Activated CD8-positive, alpha-beta memory T cell treated with anti-CD3 and anti-CD28 coated beads, Interleukin-2, amount 50 U/mL, for 24 hours (primary cell): ENCODE data around the gene KRTAP10-2.

Experiments
- DNase-seq: peaks from one replicate; pipeline ENCODE4 v3.0.0-alpha.2; 2020; ENCODE audit errors: extremely low read depth

KRTAP10-2 gene

DNA sequence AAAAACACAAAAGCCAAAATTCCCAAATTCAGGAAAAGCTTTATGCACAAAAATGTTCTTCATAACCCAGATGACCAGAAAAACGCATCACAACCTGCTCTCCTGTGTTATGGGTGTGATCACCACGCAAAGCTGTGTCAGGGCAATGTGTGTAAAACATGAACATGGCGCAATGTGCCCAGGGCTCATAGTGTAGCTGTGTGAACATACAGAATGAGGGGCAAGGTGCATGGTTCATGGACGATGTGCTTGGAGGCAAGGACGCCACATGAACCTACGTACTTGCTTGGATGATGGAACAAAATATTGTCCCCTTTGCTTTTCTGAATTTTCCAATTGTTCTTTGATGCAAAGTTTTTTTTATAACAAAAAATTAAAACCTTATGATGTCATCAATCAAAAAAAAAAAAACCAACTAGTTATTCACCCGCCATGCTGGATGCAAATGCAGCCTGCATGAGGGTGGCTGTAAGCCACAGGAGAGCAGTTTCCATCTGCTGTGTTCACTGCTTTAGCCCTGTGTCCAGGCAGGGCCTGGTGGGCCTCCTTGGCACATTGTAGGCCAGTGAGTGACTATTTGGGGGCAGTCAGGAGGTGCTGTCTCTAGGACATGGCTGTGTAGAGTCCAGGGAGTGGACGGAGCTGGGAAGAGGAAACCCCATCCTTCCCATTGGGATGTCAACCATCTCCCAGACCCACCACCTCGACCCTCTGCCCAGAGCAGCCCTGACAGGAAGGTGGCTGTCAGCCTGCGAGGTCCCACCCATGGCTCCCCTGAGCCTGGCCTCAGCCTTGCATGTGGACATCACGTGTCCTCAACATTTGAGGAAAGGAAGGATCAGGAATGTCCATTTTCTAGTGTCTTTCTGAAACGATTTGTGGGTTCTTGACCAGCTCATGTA is 25.0 kb downstream of the KRTAP10-2 start:
- no peak for DNase-seq

DNA sequence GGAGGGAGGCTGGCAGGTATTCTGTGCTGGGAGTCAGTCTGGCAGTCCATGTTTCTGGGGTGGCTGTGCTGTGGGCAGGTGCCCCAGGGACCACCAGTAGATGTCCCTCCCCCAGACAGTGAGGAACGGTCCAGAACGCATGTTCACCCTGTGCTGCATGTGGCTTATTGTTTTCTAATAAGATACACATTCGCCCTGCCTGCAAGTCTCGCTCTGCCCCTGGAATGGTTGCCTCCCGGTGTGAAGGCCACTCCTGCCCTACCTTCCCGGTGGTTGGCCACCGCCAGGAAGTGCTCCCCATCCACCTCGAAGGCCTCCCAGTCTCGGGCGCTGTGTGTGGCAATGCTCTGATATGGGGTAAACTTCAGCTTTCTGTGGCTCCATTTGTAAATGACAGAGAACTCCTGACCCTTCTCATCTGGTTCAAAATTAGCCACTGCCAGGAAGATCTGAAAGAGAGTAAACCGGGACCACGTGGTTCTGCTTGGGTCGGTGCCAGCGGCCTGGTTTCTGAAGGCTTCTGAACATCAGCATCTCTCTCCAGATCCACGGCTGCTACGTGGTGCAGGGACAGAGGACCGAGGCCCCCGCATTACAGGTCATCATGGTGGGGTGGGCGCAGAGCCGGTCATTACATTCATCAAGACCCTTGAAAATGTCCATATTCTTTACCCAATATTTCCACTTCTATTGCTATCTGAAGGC is 25.8 kb downstream of the KRTAP10-2 start:
- DNase-seq = no peak

GRCh38 chr21:44524414-44525371 is 26.6 kb downstream of the KRTAP10-2 start:
- no peak for DNase-seq

- DNase-seq = no peak
Observed at GRCh38 chr21:44523567-44524413, 27.5 kb downstream of the KRTAP10-2 start.

GRCh38 chr21:44522753-44523204 is 28.5 kb downstream of the KRTAP10-2 start:
- DNase-seq = no peak

GRCh38 chr21:44521928-44522752 is 29.2 kb downstream of the KRTAP10-2 start:
- no peak for DNase-seq

DNA sequence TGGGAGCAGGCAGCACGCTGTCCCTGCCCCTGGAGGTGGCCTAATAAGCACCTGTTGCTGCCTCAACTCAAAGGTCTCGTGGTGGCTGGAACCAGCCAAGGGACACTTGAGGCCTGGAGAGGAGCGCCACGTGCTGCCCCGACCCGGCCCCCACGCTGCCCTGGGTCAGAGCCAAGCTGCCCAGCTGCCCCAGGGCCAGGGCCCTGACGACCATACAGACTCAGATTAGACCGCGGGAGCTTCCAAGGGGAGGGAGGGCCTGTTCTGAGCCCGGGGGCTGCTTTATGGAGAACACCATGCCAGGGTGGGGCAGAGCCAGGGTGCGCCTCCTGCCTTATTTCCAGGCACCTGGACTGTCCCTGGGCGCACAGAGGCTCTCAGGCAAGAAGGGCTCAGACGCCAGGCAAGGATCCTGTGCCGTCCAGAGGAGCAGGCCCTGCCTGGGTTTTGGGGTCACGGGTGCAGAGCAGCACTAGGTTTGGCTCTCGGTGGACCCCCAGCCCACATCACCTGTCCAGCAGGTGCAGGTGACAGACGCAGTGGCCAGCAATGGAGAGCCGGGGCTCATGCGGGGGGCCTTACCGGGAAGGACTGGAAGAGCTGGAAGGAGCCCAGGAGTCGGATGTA is 29.9 kb downstream of the KRTAP10-2 start:
- DNase-seq = no peak

- DNase-seq = no peak
Observed at GRCh38 chr21:44520326-44521300, 30.7 kb downstream of the KRTAP10-2 start.

DNA sequence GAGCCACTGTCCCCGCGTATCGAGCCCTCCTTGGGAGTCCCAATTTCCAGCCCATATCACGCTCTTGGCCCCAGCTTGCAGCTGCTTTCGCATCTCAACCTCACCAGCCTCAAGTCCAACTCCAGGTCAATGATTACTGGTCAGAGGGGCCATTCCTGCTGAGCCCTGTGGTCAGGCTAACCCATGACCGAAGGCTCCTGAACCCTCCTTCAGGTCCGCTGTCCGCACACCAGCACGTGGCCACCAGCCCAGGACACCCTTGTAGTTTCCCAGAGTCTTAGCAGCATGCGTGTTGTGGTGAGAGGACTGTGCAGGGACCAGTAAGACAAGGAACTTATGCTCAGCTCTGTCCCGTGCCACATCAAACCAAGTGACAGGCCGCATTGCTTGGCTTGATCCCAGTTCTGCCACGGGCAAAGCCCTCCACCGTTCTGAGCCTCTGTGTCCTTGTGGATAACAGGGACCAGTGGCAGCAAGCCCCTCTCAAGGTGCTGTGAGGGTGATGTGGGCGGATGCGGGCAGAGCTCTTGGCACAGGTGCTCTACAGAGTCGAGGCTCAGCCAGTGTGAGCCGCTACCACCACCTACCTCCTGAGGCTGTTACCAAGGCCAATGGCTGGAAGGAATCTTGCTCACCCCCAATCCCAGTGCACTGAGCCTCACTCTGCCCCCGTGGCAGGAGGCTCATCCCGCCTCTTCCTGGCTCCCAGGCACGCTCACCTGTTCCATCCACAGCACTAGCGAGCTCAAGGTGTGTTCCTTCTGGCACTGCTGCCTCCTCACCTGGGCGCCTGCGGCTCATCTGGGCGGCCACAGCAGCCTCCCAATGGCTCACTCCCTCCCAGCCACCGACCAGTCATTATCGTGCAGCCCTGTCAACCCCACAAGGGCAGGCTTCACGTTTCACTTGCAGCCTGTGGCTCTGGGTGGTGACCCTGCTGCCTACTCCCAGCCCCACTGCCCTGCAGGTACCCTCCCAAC is 31.7 kb downstream of the KRTAP10-2 start:
- no peak for DNase-seq

DNA sequence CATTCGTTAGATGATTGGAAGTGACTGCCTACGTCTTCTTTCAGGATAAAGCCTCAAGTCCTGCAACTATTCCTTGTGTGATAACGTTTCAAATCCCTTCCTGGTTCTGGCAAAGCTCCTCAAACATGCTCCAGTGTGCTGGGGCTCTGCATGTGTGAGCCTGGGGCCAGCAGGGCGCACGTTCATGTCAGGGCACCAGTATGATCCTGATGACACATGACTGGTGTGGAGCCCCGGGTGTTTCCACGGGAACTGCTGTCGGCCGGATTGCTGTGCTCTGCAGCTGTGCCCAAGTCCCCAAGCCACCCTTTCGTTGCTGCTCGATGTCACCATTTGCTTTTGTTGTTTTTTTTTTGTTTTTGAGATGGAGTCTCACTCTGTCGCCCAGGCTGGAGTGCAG is 32.6 kb downstream of the KRTAP10-2 start:
- DNase-seq = no peak

- DNase-seq = no peak
Observed at GRCh38 chr21:44517175-44517899, 34.0 kb downstream of the KRTAP10-2 start.

GRCh38 chr21:44516828-44517174 is 34.5 kb downstream of the KRTAP10-2 start:
- no peak for DNase-seq

GRCh38 chr21:44516342-44516741 is 35.0 kb downstream of the KRTAP10-2 start:
- DNase-seq = no peak

- no peak for DNase-seq
Observed at GRCh38 chr21:44515359-44516165, 35.7 kb downstream of the KRTAP10-2 start.

DNA sequence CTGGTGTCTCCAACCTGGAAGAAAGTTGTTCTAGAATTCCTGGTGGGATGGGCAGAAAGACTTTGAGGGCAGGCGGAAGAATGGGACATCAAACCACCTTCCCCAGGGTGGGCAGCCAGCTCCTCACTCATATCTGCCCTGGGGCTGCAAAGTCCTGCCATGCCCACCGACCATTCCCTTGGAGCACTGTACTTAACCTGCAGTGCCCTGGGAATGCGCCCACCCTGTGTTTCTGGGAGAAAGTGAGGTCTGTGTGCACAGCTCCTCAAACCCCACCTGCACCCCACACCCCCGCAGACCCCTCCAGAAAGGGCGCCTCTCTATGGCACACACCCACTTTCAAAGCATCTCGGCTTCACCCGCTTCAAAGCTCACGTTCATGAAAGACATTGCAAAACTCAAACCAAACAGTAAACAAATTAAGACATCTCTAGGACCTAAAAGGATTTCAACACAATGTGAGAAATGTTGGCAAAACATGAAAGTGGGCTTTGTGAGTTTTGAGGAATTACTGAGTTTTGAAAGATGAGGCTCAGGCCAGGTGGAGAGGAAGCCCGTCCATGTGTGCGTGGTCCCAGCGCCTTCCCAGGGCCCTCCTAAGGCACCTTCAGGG is 36.5 kb downstream of the KRTAP10-2 start:
- DNase-seq = no peak
